ENCODE results near the gene EPB41L4A. TPM values are rescaled to one million over a fixed set of nuclear protein-coding genes. Genes with fewer than 3 reads are reported as not detected.

EPB41L4A gene
- total and polyA plus RNA-seq, 12 donors = 6.2 to 28.4 (median 17.5) TPM

DNA sequence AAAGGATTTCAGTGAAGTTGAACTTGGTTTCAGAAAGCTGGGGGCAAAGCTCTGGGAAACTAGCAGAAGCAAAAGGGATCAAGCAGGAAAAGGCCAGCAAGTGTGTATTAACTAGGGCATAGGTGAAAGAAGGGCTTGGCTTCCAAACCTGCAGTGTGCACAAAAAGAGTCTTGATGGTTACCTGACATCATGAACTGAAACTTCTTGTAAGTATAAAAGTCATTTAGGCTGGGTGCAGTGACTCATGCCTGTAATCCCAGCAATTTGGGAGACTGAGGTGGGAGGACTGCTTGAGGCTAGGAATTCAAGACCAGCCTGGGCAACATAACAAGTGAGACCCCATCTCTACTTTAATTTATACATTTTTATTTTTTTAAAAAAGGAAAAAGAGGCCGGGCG, 216.4 kb downstream of the EPB41L4A start:
- no peaks in the 10 kb centered on the region for H3K27me3 ChIP-seq
- H3K4me1 ChIP-seq = peaks cover 0 to 15% (median 4%) of the 10 kb centered on the region in 9 donors
- H3K4me3 ChIP-seq = no peak overlapping the region
- WGBS, 2 donors = 95 to 96% methylated on average over 2 of the region's 2 CpGs
- DNase-seq (no peak), ATAC-seq (no peak)
- no peak overlapping the region for H3K27ac ChIP-seq
- no peak for TF ChIP-seq CTCF (IDR thresholded peaks at IDR 0.05)
- intact Hi-C loops (cut with DNase I) = loop anchor here in 1 of 10 donors (10.0 kb wide), 1 partner anchor 222 kb away; no protein-coding TSS in a partner anchor
- peaks cover 0 to 74% (median 4%) of the 10 kb centered on the region in 9 donors for H3K36me3 ChIP-seq
- H3K9me3 ChIP-seq = no peaks in the 10 kb centered on the region

DNA sequence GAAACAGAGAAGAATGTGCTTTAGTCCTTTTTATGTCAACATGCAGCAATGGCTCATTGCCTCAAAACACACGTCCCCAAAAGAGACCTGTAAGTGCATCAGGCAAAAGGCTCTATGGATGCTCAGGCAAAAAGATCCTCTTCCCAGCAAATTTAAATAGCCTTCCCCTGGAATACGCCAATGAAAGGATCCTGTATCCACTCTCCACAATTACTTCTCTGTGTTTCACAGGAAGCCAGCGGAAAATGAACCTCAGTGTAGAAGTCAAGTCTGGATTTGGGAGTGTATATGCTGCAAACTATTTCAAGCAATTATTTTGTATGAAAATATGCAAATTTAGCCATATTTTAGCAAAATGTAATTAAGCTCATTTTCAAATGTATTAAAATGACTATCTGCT, 217.9 kb downstream of the EPB41L4A start:
- WGBS, 2 donors = 90 to 95% methylated on average over 3 of the region's 3 CpGs
- Histone ChIP-seq H3K9me3 (no peaks in the 10 kb centered on the region), H3K4me1 (peaks cover 0 to 13% (median 4%) of the 10 kb centered on the region in 9 donors), H3K27me3 (no peaks in the 10 kb centered on the region), H3K27ac (no peak overlapping the region), H3K4me3 (no peak overlapping the region), H3K36me3 (peaks cover 0 to 87% (median 4%) of the 10 kb centered on the region in 9 donors)
- no peak for DNase-seq
- TF ChIP-seq CTCF (IDR thresholded peaks at IDR 0.05) = no peak
- ATAC-seq = no peak
- intact Hi-C loops (cut with DNase I) = loop anchor here in 1 of 10 donors (10.0 kb wide), 1 partner anchor 224 kb away; no protein-coding TSS in a partner anchor

- ATAC-seq (peak in 3 of 8 donors; percentile 31 to 65 (median 39)), DNase-seq (no peak)
- H3K4me1 ChIP-seq = peaks cover 0 to 6% (median 0%) of the 10 kb centered on the region in 9 donors
- H3K36me3 ChIP-seq = peaks cover 0 to 93% (median 6%) of the 10 kb centered on the region in 9 donors
- TF ChIP-seq CTCF (IDR thresholded peaks at IDR 0.05) = no peak
- 75 to 76% methylated on average over 3 of the region's 3 CpGs for WGBS, 2 donors
- no peak overlapping the region for H3K4me3 ChIP-seq
- H3K27ac ChIP-seq = no peak overlapping the region
- no peaks in the 10 kb centered on the region for H3K27me3 ChIP-seq
- intact Hi-C loops (cut with DNase I) = loop anchor here in 1 of 10 donors (10.0 kb wide), 1 partner anchor 225 kb away; no protein-coding TSS in a partner anchor
- H3K9me3 ChIP-seq = no peaks in the 10 kb centered on the region
Measured at GRCh38 chr5:112200131-112200530, 218.9 kb downstream of the EPB41L4A start.

GRCh38 chr5:112196584-112196983, 222.5 kb downstream of the EPB41L4A start:
- 85 to 86% methylated on average over 3 of the region's 3 CpGs for WGBS, 2 donors
- H3K9me3 ChIP-seq = no peaks in the 10 kb centered on the region
- intact Hi-C loops (cut with DNase I) = loop anchor here in 1 of 10 donors (10.0 kb wide), 1 partner anchor 338 kb away; no protein-coding TSS in a partner anchor
- no peak for ATAC-seq
- H3K36me3 ChIP-seq = peaks cover 0 to 96% (median 3%) of the 10 kb centered on the region in 9 donors
- H3K27ac ChIP-seq = no peak overlapping the region
- peaks cover 0 to 6% (median 0%) of the 10 kb centered on the region in 9 donors for H3K4me1 ChIP-seq
- DNase-seq = no peak
- TF ChIP-seq CTCF (IDR thresholded peaks at IDR 0.05) = no peak
- H3K4me3 ChIP-seq = no peak overlapping the region
- no peaks in the 10 kb centered on the region for H3K27me3 ChIP-seq

All from heart right ventricle (tissue), 16 donors.